ENCODE data around the gene IFI27.
A peak's percentile ranks its signal among the peaks of the same experiment; 100 is the strongest.

IFI27 gene

DNA sequence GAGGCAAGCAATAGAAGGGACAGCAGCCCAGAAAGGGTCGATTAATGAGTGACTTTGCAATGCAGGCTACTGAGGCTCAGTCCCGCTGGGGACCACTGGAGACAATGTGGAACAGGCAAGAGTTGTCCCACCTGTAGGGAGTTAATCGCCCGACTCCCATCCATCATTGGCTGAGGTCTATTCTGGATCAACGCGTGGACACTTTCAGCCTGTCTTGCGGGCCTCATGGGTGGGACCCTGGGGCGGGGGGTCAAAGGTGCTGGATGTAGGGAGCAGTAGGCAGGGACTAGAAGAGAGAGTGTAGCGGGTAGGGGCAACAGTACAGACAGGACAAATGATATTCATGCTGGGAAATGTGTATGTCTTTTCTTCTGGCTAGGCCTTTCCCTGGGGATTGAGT, 12.8 kb downstream of the IFI27 start:
- no peak overlapping the region for H3K27ac ChIP-seq (ENCODE audit: low read depth, low read length)
- no peaks in the 10 kb centered on the region for H3K27me3 ChIP-seq (ENCODE audit: control insufficient read depth in 1 of 2, insufficient read depth in 2 of 2, low read length in 2 of 2)
- H3K4me1 ChIP-seq (ENCODE audit: control insufficient read depth in 1 of 2, insufficient read depth in 2 of 2, low read length in 2 of 2): no peaks in the 10 kb centered on the region
- H3K36me3 ChIP-seq (ENCODE audit: control insufficient read depth in 1 of 2, insufficient read depth in 2 of 2, low read length in 2 of 2): peaks cover 0 to 5% of the 10 kb centered on the region in 2 donors
- H3K4me3 ChIP-seq (ENCODE audit: low read depth in 1 of 2, low read length in 2 of 2): no peak overlapping the region
- H3K9me3 ChIP-seq (ENCODE audit: control insufficient read depth in 1 of 2, low read length in 2 of 2): peaks cover 8% of the 10 kb centered on the region in 2 donors
- H3K9ac ChIP-seq (ENCODE audit: low read depth in 1 of 2, low read length in 2 of 2): no peak overlapping the region

GRCh38 chr14:94123868-94124267, 13.3 kb downstream of the IFI27 start:
- no peak overlapping the region for H3K4me3 ChIP-seq (ENCODE audit: low read depth in 1 of 2, low read length in 2 of 2)
- no peak overlapping the region for H3K9ac ChIP-seq (ENCODE audit: low read depth in 1 of 2, low read length in 2 of 2)
- no peaks in the 10 kb centered on the region for H3K27me3 ChIP-seq (ENCODE audit: control insufficient read depth in 1 of 2, insufficient read depth in 2 of 2, low read length in 2 of 2)
- H3K27ac ChIP-seq (ENCODE audit: low read depth, low read length): no peak overlapping the region
- peaks cover 0 to 5% of the 10 kb centered on the region in 2 donors for H3K36me3 ChIP-seq (ENCODE audit: control insufficient read depth in 1 of 2, insufficient read depth in 2 of 2, low read length in 2 of 2)
- peaks cover 2 to 5% of the 10 kb centered on the region in 2 donors for H3K4me1 ChIP-seq (ENCODE audit: control insufficient read depth in 1 of 2, insufficient read depth in 2 of 2, low read length in 2 of 2)
- peaks cover 8% of the 10 kb centered on the region in 2 donors for H3K9me3 ChIP-seq (ENCODE audit: control insufficient read depth in 1 of 2, low read length in 2 of 2)

GRCh38 chr14:94124582-94125377, 14.2 kb downstream of the IFI27 start:
- Histone ChIP-seq H3K36me3 (ENCODE audit: control insufficient read depth in 1 of 2, insufficient read depth in 2 of 2, low read length in 2 of 2) (peaks cover 0 to 5% of the 10 kb centered on the region in 2 donors), H3K27me3 (ENCODE audit: control insufficient read depth in 1 of 2, insufficient read depth in 2 of 2, low read length in 2 of 2) (no peaks in the 10 kb centered on the region)

GRCh38 chr14:94125659-94126418, 15.3 kb downstream of the IFI27 start:
- Histone ChIP-seq H3K4me3 (ENCODE audit: low read depth in 1 of 2, low read length in 2 of 2) (no peak overlapping the region), H3K36me3 (ENCODE audit: control insufficient read depth in 1 of 2, insufficient read depth in 2 of 2, low read length in 2 of 2) (peaks cover 0 to 5% of the 10 kb centered on the region in 2 donors), H3K27ac (ENCODE audit: low read depth, low read length) (no peak overlapping the region), H3K9ac (ENCODE audit: low read depth in 1 of 2, low read length in 2 of 2) (no peak overlapping the region), H3K9me3 (ENCODE audit: control insufficient read depth in 1 of 2, low read length in 2 of 2) (no peaks in the 10 kb centered on the region), H3K4me1 (ENCODE audit: control insufficient read depth in 1 of 2, insufficient read depth in 2 of 2, low read length in 2 of 2) (peaks cover 15% of the 10 kb centered on the region in 2 donors), H3K27me3 (ENCODE audit: control insufficient read depth in 1 of 2, insufficient read depth in 2 of 2, low read length in 2 of 2) (no peaks in the 10 kb centered on the region)

More at GRCh38 chr14:94124582-94125377, 14.2 kb downstream of the IFI27 start:
- Histone ChIP-seq H3K9ac (ENCODE audit: low read depth in 1 of 2, low read length in 2 of 2) (no peak overlapping the region), H3K4me3 (ENCODE audit: low read depth in 1 of 2, low read length in 2 of 2) (no peak overlapping the region), H3K9me3 (ENCODE audit: control insufficient read depth in 1 of 2, low read length in 2 of 2) (peaks cover 2 to 3% of the 10 kb centered on the region in 2 donors), H3K27ac (ENCODE audit: low read depth, low read length) (no peak overlapping the region), H3K4me1 (ENCODE audit: control insufficient read depth in 1 of 2, insufficient read depth in 2 of 2, low read length in 2 of 2) (peaks cover 8 to 9% of the 10 kb centered on the region in 2 donors)

- no peak overlapping the region for H3K4me3 ChIP-seq (ENCODE audit: low read depth in 1 of 2, low read length in 2 of 2)
- H3K9ac ChIP-seq (ENCODE audit: low read depth in 1 of 2, low read length in 2 of 2): no peak overlapping the region
Observed at GRCh38 chr14:94126419-94126677, 15.8 kb downstream of the IFI27 start.

GRCh38 chr14:94126800-94127199, 16.3 kb downstream of the IFI27 start:
- H3K4me3 ChIP-seq (ENCODE audit: low read depth in 1 of 2, low read length in 2 of 2): no peak overlapping the region
- peaks cover 15% of the 10 kb centered on the region in 2 donors for H3K4me1 ChIP-seq (ENCODE audit: control insufficient read depth in 1 of 2, insufficient read depth in 2 of 2, low read length in 2 of 2)
- H3K9me3 ChIP-seq (ENCODE audit: control insufficient read depth in 1 of 2, low read length in 2 of 2): no peaks in the 10 kb centered on the region
- H3K27me3 ChIP-seq (ENCODE audit: control insufficient read depth in 1 of 2, insufficient read depth in 2 of 2, low read length in 2 of 2): no peaks in the 10 kb centered on the region
- no peak overlapping the region for H3K27ac ChIP-seq (ENCODE audit: low read depth, low read length)
- H3K9ac ChIP-seq (ENCODE audit: low read depth in 1 of 2, low read length in 2 of 2): no peak overlapping the region
- H3K36me3 ChIP-seq (ENCODE audit: control insufficient read depth in 1 of 2, insufficient read depth in 2 of 2, low read length in 2 of 2): peaks cover 0 to 5% of the 10 kb centered on the region in 2 donors

More at GRCh38 chr14:94126419-94126677, 15.8 kb downstream of the IFI27 start:
- no peaks in the 10 kb centered on the region for H3K9me3 ChIP-seq (ENCODE audit: control insufficient read depth in 1 of 2, low read length in 2 of 2)
- no peak overlapping the region for H3K27ac ChIP-seq (ENCODE audit: low read depth, low read length)
- peaks cover 0 to 5% of the 10 kb centered on the region in 2 donors for H3K36me3 ChIP-seq (ENCODE audit: control insufficient read depth in 1 of 2, insufficient read depth in 2 of 2, low read length in 2 of 2)
- H3K4me1 ChIP-seq (ENCODE audit: control insufficient read depth in 1 of 2, insufficient read depth in 2 of 2, low read length in 2 of 2): peaks cover 15% of the 10 kb centered on the region in 2 donors
- no peaks in the 10 kb centered on the region for H3K27me3 ChIP-seq (ENCODE audit: control insufficient read depth in 1 of 2, insufficient read depth in 2 of 2, low read length in 2 of 2)

DNA sequence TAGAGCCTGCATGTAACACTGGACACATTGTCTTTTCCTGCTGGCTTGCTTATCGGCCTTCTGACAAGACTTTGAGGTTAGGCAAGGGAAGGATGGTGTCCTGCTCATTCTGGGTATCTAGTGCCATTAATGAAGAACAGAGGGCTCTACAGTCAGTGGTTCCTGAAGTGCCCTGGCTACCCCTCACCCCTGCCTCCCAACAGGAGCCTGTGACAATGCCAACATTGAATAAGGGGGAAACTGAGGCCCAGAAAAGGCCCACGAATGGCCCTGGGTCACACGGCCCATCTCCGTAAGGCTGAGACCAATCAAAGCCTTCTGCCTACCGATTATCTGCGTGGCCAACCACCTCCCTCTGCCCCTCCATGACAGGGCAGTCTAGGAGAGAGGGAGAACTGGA, 16.8 kb downstream of the IFI27 start:
- Histone ChIP-seq H3K4me3 (ENCODE audit: low read depth in 1 of 2, low read length in 2 of 2) (no peak overlapping the region), H3K9ac (ENCODE audit: low read depth in 1 of 2, low read length in 2 of 2) (no peak overlapping the region), H3K27ac (ENCODE audit: low read depth, low read length) (no peak overlapping the region), H3K36me3 (ENCODE audit: control insufficient read depth in 1 of 2, insufficient read depth in 2 of 2, low read length in 2 of 2) (peaks cover 0 to 5% of the 10 kb centered on the region in 2 donors), H3K4me1 (ENCODE audit: control insufficient read depth in 1 of 2, insufficient read depth in 2 of 2, low read length in 2 of 2) (peaks cover 15% of the 10 kb centered on the region in 2 donors), H3K9me3 (ENCODE audit: control insufficient read depth in 1 of 2, low read length in 2 of 2) (no peaks in the 10 kb centered on the region), H3K27me3 (ENCODE audit: control insufficient read depth in 1 of 2, insufficient read depth in 2 of 2, low read length in 2 of 2) (no peaks in the 10 kb centered on the region)

GRCh38 chr14:94128216-94128839, 17.8 kb downstream of the IFI27 start:
- Histone ChIP-seq H3K9me3 (ENCODE audit: control insufficient read depth in 1 of 2, low read length in 2 of 2) (no peaks in the 10 kb centered on the region), H3K27ac (ENCODE audit: low read depth, low read length) (no peak overlapping the region), H3K36me3 (ENCODE audit: control insufficient read depth in 1 of 2, insufficient read depth in 2 of 2, low read length in 2 of 2) (peaks cover 0 to 5% of the 10 kb centered on the region in 2 donors), H3K4me1 (ENCODE audit: control insufficient read depth in 1 of 2, insufficient read depth in 2 of 2, low read length in 2 of 2) (peaks cover 15% of the 10 kb centered on the region in 2 donors), H3K9ac (ENCODE audit: low read depth in 1 of 2, low read length in 2 of 2) (peak overlapping the region in 1 of 2 donors; percentile 45), H3K27me3 (ENCODE audit: control insufficient read depth in 1 of 2, insufficient read depth in 2 of 2, low read length in 2 of 2) (no peaks in the 10 kb centered on the region), H3K4me3 (ENCODE audit: low read depth in 1 of 2, low read length in 2 of 2) (peak overlapping the region in 1 of 2 donors; percentile 59)

GRCh38 chr14:94129111-94129757, 18.7 kb downstream of the IFI27 start, which contains the start of gene IFI27L2:
Gene IFI27L2 (minus strand): TSS chr14:94129604. CDS start chr14:94129564, 40 bp downstream.
- no peaks in the 10 kb centered on the region for H3K9me3 ChIP-seq (ENCODE audit: control insufficient read depth in 1 of 2, low read length in 2 of 2)
- no peaks in the 10 kb centered on the region for H3K27me3 ChIP-seq (ENCODE audit: control insufficient read depth in 1 of 2, insufficient read depth in 2 of 2, low read length in 2 of 2)
- H3K27ac ChIP-seq (ENCODE audit: low read depth, low read length): peak within 1 kb of the TSS; percentile 45
- peaks cover 0 to 5% of the 10 kb centered on the region in 2 donors for H3K36me3 ChIP-seq (ENCODE audit: control insufficient read depth in 1 of 2, insufficient read depth in 2 of 2, low read length in 2 of 2)
- H3K4me1 ChIP-seq (ENCODE audit: control insufficient read depth in 1 of 2, insufficient read depth in 2 of 2, low read length in 2 of 2): peaks cover 15% of the 10 kb centered on the region in 2 donors
- peak within 1 kb of the TSS; percentile 40 to 45 for H3K9ac ChIP-seq (ENCODE audit: low read depth in 1 of 2, low read length in 2 of 2)
- peak within 1 kb of the TSS; percentile 59 to 82 for H3K4me3 ChIP-seq (ENCODE audit: low read depth in 1 of 2, low read length in 2 of 2)
